A549 (cell line): ENCODE data around the gene HERC3. TPM values are rescaled to one million over a fixed set of nuclear protein-coding genes. Genes with fewer than 3 reads are reported as not detected.

Experiments
- ATAC-seq, 2 experiments: fragments of 200-7000 bp in 1 of 2; fragments of >200 bp in 1 of 2; cut with Nextera tagmentation in 1 of 2; cut with Tn5 transposase in 1 of 2; 3 replicates each; pipeline versions ENCODE4 v1.8.0 to v1.9.1; 2018 to 2020; ENCODE audit warnings: mild to moderate bottlenecking in 1 of 2, moderate library complexity in 1 of 2
- CTCF ChIA-PET: fragments of 300-600 bp; sonication (Branson Sonifier 250); formaldehyde crosslinking; extraction: SDS; loops from one replicate; lab custom pipeline; 2021; ENCODE audit warnings: antibody characterized with exemption, inconsistent platforms; lab: Yijun Ruan, JAX
- POLR2A ChIA-PET: fragments of 350-600 bp; formaldehyde crosslinking; extraction: SDS; loops from one replicate; lab custom pipeline; 2021; ENCODE audit warnings: antibody characterized with exemption, inconsistent platforms; lab: Yijun Ruan, JAX
- DNase-seq, 2 experiments: peaks; one replicate each; pipeline versions ENCODE4 v3.0.0 to v3.0.0-alpha.2; 2011 to 2016; ENCODE audit warnings: low read depth in 1 of 2, low spot score in 1 of 2
- FAIRE-seq: peaks from 2 replicates; lab custom pipeline; 2011; peaks lifted over from hg19 to GRCh38; lab: Jason Lieb, UNC
- H3K27ac ChIP-seq, 2 experiments: fragments of >200 bp; sonication (Bioruptor Twin); formaldehyde crosslinking; 3 replicates each; pipeline ENCODE4 v1.5.1; 2016 to 2017
- H3K4me1 ChIP-seq: fragments of >200 bp; sonication (Bioruptor Twin); formaldehyde crosslinking; 3 replicates; pipeline ENCODE4 v1.6.1; 2016
- H3K4me2 ChIP-seq: fragments of >200 bp; sonication (Bioruptor Twin); formaldehyde crosslinking; 3 replicates; pipeline ENCODE4 v1.6.1; 2016
- H3K4me3 ChIP-seq: fragments of >200 bp; sonication (Bioruptor Twin); formaldehyde crosslinking; 3 replicates; pipeline ENCODE4 v1.5.1; 2016
- H3K9me3 ChIP-seq: fragments of >200 bp; sonication (Bioruptor Twin); formaldehyde crosslinking; 3 replicates; pipeline ENCODE4 v1.6.1; 2016
- CBX2 ChIP-seq: fragments of 200-600 bp; sonication (generic); IDR thresholded peaks from 2 replicates; pipeline ENCODE4 v1.6.1; 2016; ENCODE audit warnings: low read depth, mild to moderate bottlenecking, borderline replicate concordance
- CHD2 ChIP-seq: fragments of 150-350 bp; IDR thresholded peaks from 2 replicates; pipeline ENCODE4 v1.6.1; 2014; ENCODE audit warnings: low read length; ENCODE audit not compliant: partially characterized antibody
- CHD4 ChIP-seq: fragments of 200-600 bp; sonication (generic); IDR thresholded peaks from 2 replicates; pipeline ENCODE4 v1.6.1; 2016; ENCODE audit warnings: antibody characterized with exemption, mild to moderate bottlenecking, borderline replicate concordance
- EHF ChIP-seq: fragments of 250-450 bp; sonication (Bioruptor Pico); IDR thresholded peaks from 2 replicates; pipeline ENCODE4 v1.5.0; 2020; ENCODE audit warnings: mild to moderate bottlenecking
- EHMT2 ChIP-seq: fragments of 200-600 bp; sonication (generic); IDR thresholded peaks from 2 replicates; pipeline ENCODE4 v1.6.1; 2016; ENCODE audit warnings: antibody characterized with exemption, low read depth, mild to moderate bottlenecking, moderate library complexity
- FOSB ChIP-seq: fragments of 250-450 bp; sonication (Bioruptor Pico); IDR thresholded peaks from 2 replicates; pipeline ENCODE4 v1.5.0; 2020; ENCODE audit warnings: mild to moderate bottlenecking, moderate library complexity
- FOXS1 ChIP-seq: fragments of 250-450 bp; sonication (Bioruptor Pico); IDR thresholded peaks from 2 replicates; pipeline ENCODE4 v1.5.0; 2020; ENCODE audit warnings: mild to moderate bottlenecking, moderate library complexity
- GATA3 ChIP-seq: IDR thresholded peaks from 2 replicates; pipeline ENCODE4 v1.6.1; 2012; ENCODE audit warnings: borderline replicate concordance
- HEYL ChIP-seq: fragments of 250-450 bp; sonication (Bioruptor Pico); IDR thresholded peaks from 2 replicates; pipeline ENCODE4 v1.8.0; 2021; ENCODE audit warnings: mild to moderate bottlenecking, moderate library complexity
- HOXA7 ChIP-seq: fragments of 250-450 bp; sonication (Bioruptor Pico); IDR thresholded peaks from 2 replicates; pipeline ENCODE4 v1.5.0; 2020; ENCODE audit warnings: mild to moderate bottlenecking, moderate library complexity
- JUNB ChIP-seq: fragments of >200 bp; sonication (Bioruptor Twin); formaldehyde crosslinking; IDR thresholded peaks from 2 replicates; pipeline ENCODE4 v1.6.1; 2016
- MAFK ChIP-seq: fragments of 450-650 bp; IDR thresholded peaks from 2 replicates; pipeline ENCODE4 v1.6.1; 2014; ENCODE audit not compliant: partially characterized antibody
- POLR2AphosphoS2 ChIP-seq: conservative IDR thresholded peaks from 2 replicates; pipeline ENCODE4 v1.6.1; 2012; ENCODE audit warnings: low read length, improper control_type of control experiment, inconsistent platforms
- RAD21 ChIP-seq, 2 experiments: fragments of >200 bp in 1 of 2; sonication (Bioruptor Twin) in 1 of 2; formaldehyde crosslinking in 1 of 2; IDR thresholded peaks in 1 of 2; conservative IDR thresholded peaks in 1 of 2; 2 replicates in 1 of 2; 3 replicates in 1 of 2; pipeline ENCODE4 v1.6.1; 2012 to 2018; ENCODE audit warnings: inconsistent platforms in 1 of 2
- RARB ChIP-seq: fragments of 250-450 bp; sonication (Bioruptor Pico); IDR thresholded peaks from 2 replicates; pipeline ENCODE4 v1.8.0; 2021; ENCODE audit warnings: mild to moderate bottlenecking, moderate library complexity
- RFX5 ChIP-seq: fragments of 450-650 bp; IDR thresholded peaks from 2 replicates; pipeline ENCODE4 v1.7.1; 2014; ENCODE audit warnings: antibody characterized with exemption, mild to moderate bottlenecking, moderate library complexity
- TP53 ChIP-seq: fragments of 250-450 bp; sonication (Bioruptor Pico); IDR thresholded peaks from 2 replicates; pipeline ENCODE4 v1.5.0; 2021; ENCODE audit warnings: mild to moderate bottlenecking, moderate library complexity
- ZC3H11A ChIP-seq: fragments of 450-650 bp; IDR thresholded peaks from 2 replicates; pipeline ENCODE4 v1.6.1; 2014; ENCODE audit warnings: antibody characterized with exemption, mild to moderate bottlenecking
- ZFP36 ChIP-seq: fragments of 450-650 bp; IDR thresholded peaks from 2 replicates; pipeline ENCODE4 v1.6.1; 2014; ENCODE audit warnings: borderline replicate concordance; ENCODE audit not compliant: partially characterized antibody
- WGBS: methylation state at CpG from one replicate; pipeline ENCODE4 v1.1.6; 2017; ENCODE audit errors: missing lambda C conversion rate; 5-methylcytosine and 5-hydroxymethylcytosine counted together
- polyA plus RNA-seq, 4 experiments: library from polyadenylated mRNA; depleted of rRNA in 3 of 4; stranded (reverse); fragments of >200 nt; fragmentation: RNase III in 1 of 4; extraction: RNeasy Plus Mini Kit Qiagen cat#74134 plus additional on column Dnase treatment in 1 of 4; gene quantifications; 2 replicates in 3 of 4; 3 replicates in 1 of 4; pipeline ENCODE4 v1.2.3, GENCODE V29; 2011 to 2017
- TF ChIP-seq, protein P1 (sequence below): IDR thresholded peaks from 2 replicates; pipeline ENCODE4 v1.6.1; 2012
- TF ChIP-seq, protein P2 (sequence below): fragments of 200-600 bp; sonication (generic); IDR thresholded peaks from 2 replicates; pipeline ENCODE4 v1.6.1; 2016; ENCODE audit warnings: antibody characterized with exemption, mild to moderate bottlenecking, moderate library complexity
- TF ChIP-seq, protein P3 (sequence below): IDR thresholded peaks from 2 replicates; pipeline ENCODE4 v1.6.1; 2012; ENCODE audit warnings: low read depth, borderline replicate concordance
- TF ChIP-seq, protein P4 (sequence below): fragments of 450-650 bp; IDR thresholded peaks from 2 replicates; pipeline ENCODE4 v1.6.1; 2014; ENCODE audit warnings: antibody characterized with exemption
- TF ChIP-seq, protein P5 (sequence below): IDR thresholded peaks from 2 replicates; pipeline ENCODE4 v1.6.1; 2012

Gene HERC3
- polyA plus RNA-seq, 2 of the 4 experiments (the other 2 are of a cell fraction), result 4.9 to 6.2 TPM

DNA sequence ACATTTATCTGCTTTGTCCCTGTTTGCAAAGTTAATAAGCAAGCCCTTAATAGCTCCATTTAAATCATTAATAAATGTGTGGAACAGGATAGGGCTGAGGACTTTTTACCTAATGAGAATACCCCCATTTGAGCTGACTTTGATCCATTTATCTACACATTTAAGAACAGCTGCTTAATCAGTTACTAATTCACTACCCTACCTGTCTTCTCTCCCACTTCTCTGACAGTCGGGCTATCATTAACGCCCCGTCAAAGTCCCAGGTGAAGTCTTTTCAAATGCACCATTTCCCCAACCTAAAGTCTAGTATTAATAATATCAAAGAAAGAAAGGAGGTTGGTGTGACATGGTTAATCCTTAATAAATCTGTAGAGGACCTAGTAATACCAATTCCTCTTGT is 162.5 kb downstream of the HERC3 start:
- CTCF ChIA-PET, result interaction anchor here (1.0 kb wide), 1 partner anchor 269 kb away, joined by 3 read pairs; no protein-coding TSS in a partner anchor

DNA sequence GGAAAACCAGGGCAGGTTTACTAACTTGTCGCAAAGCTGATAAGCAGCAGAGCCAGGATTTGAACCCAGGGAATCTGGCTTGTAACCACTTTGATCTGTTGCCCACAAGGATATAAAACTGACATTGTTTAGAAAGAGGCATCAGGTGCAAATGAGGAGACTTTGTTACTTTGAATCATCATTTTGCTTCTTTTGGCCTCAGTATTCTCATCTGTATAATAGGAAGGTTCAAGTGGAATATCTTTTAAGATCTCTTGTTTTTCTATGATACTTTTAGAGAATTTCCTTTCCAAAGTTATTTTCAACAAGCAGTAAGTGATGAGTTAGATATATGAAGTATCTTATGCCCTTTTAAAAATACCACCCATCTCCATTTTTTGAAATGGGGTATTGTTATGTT is 163.2 kb downstream of the HERC3 start:
- ChIA-PET CTCF (interaction anchor here (1.3 kb wide), 1 partner anchor 9 kb away, joined by 3 read pairs; no protein-coding TSS in a partner anchor), POLR2A (no interaction called here)
- DNase-seq, result no peak
- Histone ChIP-seq H3K27ac (no peak overlapping the region; a peak in 1 of 6 replicates), H3K4me2 (no peak overlapping the region), H3K4me3 (no peak overlapping the region), H3K9me3 (no peaks in the 10 kb centered on the region), H3K4me1 (peaks cover 81% of the 10 kb centered on the region)
- no peak for ATAC-seq
- WGBS, result 94% methylated on average over 1 of the region's 1 CpG
- FAIRE-seq, result no peak
- TF ChIP-seq RARB (CRISPR knock-in tag), result no peak
- TF ChIP-seq JUNB, result no peak
- no peak for TF ChIP-seq RFX5
- TF ChIP-seq TP53 (CRISPR knock-in tag), result no peak
- TF ChIP-seq, protein P1, sequence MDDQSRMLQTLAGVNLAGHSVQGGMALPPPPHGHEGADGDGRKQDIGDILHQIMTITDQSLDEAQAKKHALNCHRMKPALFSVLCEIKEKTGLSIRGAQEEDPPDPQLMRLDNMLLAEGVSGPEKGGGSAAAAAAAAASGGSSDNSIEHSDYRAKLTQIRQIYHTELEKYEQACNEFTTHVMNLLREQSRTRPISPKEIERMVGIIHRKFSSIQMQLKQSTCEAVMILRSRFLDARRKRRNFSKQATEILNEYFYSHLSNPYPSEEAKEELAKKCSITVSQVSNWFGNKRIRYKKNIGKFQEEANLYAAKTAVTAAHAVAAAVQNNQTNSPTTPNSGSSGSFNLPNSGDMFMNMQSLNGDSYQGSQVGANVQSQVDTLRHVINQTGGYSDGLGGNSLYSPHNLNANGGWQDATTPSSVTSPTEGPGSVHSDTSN, result no peak
- TF ChIP-seq ZFP36, result no peak
- TF ChIP-seq, protein P2, sequence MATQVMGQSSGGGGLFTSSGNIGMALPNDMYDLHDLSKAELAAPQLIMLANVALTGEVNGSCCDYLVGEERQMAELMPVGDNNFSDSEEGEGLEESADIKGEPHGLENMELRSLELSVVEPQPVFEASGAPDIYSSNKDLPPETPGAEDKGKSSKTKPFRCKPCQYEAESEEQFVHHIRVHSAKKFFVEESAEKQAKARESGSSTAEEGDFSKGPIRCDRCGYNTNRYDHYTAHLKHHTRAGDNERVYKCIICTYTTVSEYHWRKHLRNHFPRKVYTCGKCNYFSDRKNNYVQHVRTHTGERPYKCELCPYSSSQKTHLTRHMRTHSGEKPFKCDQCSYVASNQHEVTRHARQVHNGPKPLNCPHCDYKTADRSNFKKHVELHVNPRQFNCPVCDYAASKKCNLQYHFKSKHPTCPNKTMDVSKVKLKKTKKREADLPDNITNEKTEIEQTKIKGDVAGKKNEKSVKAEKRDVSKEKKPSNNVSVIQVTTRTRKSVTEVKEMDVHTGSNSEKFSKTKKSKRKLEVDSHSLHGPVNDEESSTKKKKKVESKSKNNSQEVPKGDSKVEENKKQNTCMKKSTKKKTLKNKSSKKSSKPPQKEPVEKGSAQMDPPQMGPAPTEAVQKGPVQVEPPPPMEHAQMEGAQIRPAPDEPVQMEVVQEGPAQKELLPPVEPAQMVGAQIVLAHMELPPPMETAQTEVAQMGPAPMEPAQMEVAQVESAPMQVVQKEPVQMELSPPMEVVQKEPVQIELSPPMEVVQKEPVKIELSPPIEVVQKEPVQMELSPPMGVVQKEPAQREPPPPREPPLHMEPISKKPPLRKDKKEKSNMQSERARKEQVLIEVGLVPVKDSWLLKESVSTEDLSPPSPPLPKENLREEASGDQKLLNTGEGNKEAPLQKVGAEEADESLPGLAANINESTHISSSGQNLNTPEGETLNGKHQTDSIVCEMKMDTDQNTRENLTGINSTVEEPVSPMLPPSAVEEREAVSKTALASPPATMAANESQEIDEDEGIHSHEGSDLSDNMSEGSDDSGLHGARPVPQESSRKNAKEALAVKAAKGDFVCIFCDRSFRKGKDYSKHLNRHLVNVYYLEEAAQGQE, result no peak
- TF ChIP-seq, protein P3, sequence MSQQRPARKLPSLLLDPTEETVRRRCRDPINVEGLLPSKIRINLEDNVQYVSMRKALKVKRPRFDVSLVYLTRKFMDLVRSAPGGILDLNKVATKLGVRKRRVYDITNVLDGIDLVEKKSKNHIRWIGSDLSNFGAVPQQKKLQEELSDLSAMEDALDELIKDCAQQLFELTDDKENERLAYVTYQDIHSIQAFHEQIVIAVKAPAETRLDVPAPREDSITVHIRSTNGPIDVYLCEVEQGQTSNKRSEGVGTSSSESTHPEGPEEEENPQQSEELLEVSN, result no peak
- TF ChIP-seq EHMT2, result no peak
- TF ChIP-seq CHD2, result no peak
- no peak for TF ChIP-seq POLR2AphosphoS2
- TF ChIP-seq RAD21 (conservative IDR thresholded peaks at IDR 0.05 in 1 of 2, IDR thresholded peaks at IDR 0.05 in 1 of 2), result no peak
- no peak for TF ChIP-seq MAFK
- no peak for TF ChIP-seq EHF (CRISPR knock-in tag)
- no peak for TF ChIP-seq CBX2
- no peak for TF ChIP-seq GATA3

More for the DNA sequence above, 162.5 kb downstream of the HERC3 start:
- FAIRE-seq (no peak), ATAC-seq (no peak), DNase-seq (no peak)
- Histone ChIP-seq H3K9me3 (no peaks in the 10 kb centered on the region), H3K4me3 (no peak overlapping the region), H3K4me1 (peaks cover 81% of the 10 kb centered on the region), H3K4me2 (peak overlapping the region; percentile 64), H3K27ac (peak overlapping the region; percentile 75 to 78; a peak in 5 of 6 replicates)
- POLR2A ChIA-PET, result no interaction called here
- WGBS, result 93% methylated on average over 3 of the region's 3 CpGs
- TF ChIP-seq, protein P4, sequence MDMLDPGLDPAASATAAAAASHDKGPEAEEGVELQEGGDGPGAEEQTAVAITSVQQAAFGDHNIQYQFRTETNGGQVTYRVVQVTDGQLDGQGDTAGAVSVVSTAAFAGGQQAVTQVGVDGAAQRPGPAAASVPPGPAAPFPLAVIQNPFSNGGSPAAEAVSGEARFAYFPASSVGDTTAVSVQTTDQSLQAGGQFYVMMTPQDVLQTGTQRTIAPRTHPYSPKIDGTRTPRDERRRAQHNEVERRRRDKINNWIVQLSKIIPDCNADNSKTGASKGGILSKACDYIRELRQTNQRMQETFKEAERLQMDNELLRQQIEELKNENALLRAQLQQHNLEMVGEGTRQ, result no peak
- TF ChIP-seq, protein P2, result no peak
- no peak for TF ChIP-seq MAFK
- TF ChIP-seq, protein P1, result no peak
- no peak for TF ChIP-seq FOXS1 (CRISPR knock-in tag)
- TF ChIP-seq GATA3, result no peak
- no peak for TF ChIP-seq ZC3H11A
- no peak for TF ChIP-seq CHD4
- no peak for TF ChIP-seq FOSB (CRISPR knock-in tag)
- no peak for TF ChIP-seq HEYL (CRISPR knock-in tag)
- TF ChIP-seq, protein P5, sequence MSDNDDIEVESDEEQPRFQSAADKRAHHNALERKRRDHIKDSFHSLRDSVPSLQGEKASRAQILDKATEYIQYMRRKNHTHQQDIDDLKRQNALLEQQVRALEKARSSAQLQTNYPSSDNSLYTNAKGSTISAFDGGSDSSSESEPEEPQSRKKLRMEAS, result no peak
- TF ChIP-seq HOXA7, result no peak
